ENCODE measurements around the gene PDAP1. TPM values are rescaled to one million over a fixed set of nuclear protein-coding genes. Genes with fewer than 3 reads are reported as not detected.

PDAP1 gene
- total and polyA plus RNA-seq, 2 experiments from 2014 or later: 91.3 to 95.5 TPM

DNA sequence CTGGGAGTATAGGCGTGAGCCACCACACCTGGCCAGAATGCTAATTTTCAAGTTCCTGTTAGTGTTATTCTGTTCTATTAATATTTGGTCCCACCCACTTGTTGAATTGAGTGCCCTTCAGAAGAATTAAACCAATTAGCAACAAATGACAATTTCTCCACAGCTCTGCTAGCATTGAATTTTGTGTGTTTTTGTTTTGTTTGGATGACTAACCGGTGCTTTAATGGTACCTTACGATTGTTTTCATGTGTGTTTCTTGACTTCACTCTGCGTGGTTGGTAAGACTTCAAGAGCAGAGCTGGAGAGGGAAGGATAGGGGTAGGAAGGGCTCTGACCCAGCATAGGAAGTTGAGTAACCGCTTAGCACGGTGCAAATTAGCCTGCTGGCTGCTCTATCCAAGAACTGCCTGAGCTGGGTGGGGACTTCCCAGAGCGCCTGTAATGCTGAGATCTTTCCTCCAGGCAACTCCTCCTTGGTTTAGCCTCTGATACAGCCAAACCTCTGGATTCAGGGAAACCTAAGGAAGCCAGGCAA lies 29.3 kb downstream of the PDAP1 start:
- peaks cover 47% of the 10 kb centered on the region for H3F3A ChIP-seq (ENCODE audit: insufficient read depth)
- peak; percentile 98 for DNase-seq
- no peak overlapping the region for H2AFZ ChIP-seq
- no peaks in the 10 kb centered on the region for H3K27me3 ChIP-seq (replicated peaks; ENCODE audit: insufficient read depth)
- no peaks in the 10 kb centered on the region for H3K9me2 ChIP-seq (ENCODE audit: insufficient read depth)
- H4K20me1 ChIP-seq (ENCODE audit: insufficient read depth): no peaks in the 10 kb centered on the region
- H3K4me1 ChIP-seq (ENCODE audit: insufficient read depth): peaks cover 34% of the 10 kb centered on the region
- no peaks in the 10 kb centered on the region for H3K9me3 ChIP-seq (ENCODE audit: low read depth)
- in situ Hi-C loops (cut with MboI): no loop called here
- TF ChIP-seq EZH2phosphoT487 (IDR thresholded peaks at IDR 0.05; ENCODE audit: insufficient read depth, low read depth) (no peak), EZH2 (IDR thresholded peaks at IDR 0.05; ENCODE audit: insufficient read depth, poor library complexity, severe bottlenecking) (no peak)
- H3K4me3 ChIP-seq: peak overlapping the region; percentile 55
- peak overlapping the region; percentile 96 for H3K27ac ChIP-seq
- H3K9ac ChIP-seq: peak overlapping the region; percentile 79
- H3K36me3 ChIP-seq (ENCODE audit: low read depth): peaks cover 7% of the 10 kb centered on the region; the same call in 1 of the 2 replicates
- peaks cover 78% of the 10 kb centered on the region for H3K79me2 ChIP-seq (ENCODE audit: insufficient read depth)
- WGBS, 2 experiments (ENCODE audit: low coverage in 1 of 2, low lambda C conversion rate in 2 of 2, missing lambda C conversion rate in 2 of 2): 0 to 3% methylated on average over 7 of the region's 7 CpGs
- H3K4me2 ChIP-seq (ENCODE audit: unreplicated experiment): peak overlapping the region; percentile 76

DNA sequence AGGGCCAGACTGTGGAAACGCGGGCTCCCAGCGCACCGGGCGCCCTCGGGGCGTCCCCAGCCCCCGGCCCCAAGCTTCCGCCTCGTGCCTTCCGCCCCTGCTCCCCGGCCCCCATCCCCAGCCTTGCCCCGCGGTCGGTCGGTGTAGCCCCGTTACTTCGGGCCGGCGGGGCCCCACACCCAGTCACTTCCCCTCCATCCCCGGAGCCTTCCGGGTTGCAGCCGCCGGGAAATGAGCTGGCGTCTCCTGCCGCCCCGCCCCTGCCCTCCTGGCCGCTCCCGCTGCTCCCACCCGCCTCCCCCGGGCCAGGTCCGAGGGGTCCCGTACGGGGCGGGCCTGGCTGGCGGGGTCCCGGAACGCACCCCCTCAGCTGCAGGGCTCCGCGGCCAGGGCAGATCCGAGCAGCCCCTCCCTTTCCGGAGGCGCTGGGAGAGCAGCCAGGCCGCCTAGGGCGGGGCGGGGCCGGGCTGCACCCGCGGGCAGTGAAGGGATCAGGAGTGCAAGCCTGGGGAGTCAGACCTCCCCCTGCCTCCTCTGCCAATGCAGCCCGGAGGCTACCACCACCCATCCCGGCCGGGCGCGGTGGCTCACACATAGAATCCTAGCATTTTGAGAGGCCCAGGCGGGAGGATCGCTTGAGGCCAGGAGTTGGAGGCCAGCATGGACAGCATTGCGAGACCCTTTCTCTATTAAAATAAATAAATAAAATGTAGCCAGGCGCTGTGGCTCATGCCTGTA lies 33.2 kb downstream of the PDAP1 start:
- H3K4me3 ChIP-seq: peak overlapping the region; percentile 88
- 0 out of 2 replicates have a peak overlapping the region, but pooled peaks have one; percentile 9 for H2AFZ ChIP-seq
- peaks cover 32% of the 10 kb centered on the region for H3K4me1 ChIP-seq (ENCODE audit: insufficient read depth)
- H3F3A ChIP-seq (ENCODE audit: insufficient read depth): peaks cover 54% of the 10 kb centered on the region
- TF ChIP-seq EZH2phosphoT487 (IDR thresholded peaks at IDR 0.05; ENCODE audit: insufficient read depth, low read depth): no peak
- no peak for TF ChIP-seq EZH2 (IDR thresholded peaks at IDR 0.05; ENCODE audit: insufficient read depth, poor library complexity, severe bottlenecking)
- H3K36me3 ChIP-seq (ENCODE audit: low read depth): peaks cover 7% of the 10 kb centered on the region; the same call in 1 of the 2 replicates
- H3K9me3 ChIP-seq (ENCODE audit: low read depth): no peaks in the 10 kb centered on the region
- peak overlapping the region; percentile 64 for H3K27ac ChIP-seq
- 3 to 4% methylated on average over 19 to 44 of the region's 58 CpGs for WGBS, 2 experiments (ENCODE audit: low coverage in 1 of 2, low lambda C conversion rate in 2 of 2, missing lambda C conversion rate in 2 of 2)
- H4K20me1 ChIP-seq (ENCODE audit: insufficient read depth): no peaks in the 10 kb centered on the region
- DNase-seq: peak; percentile 87
- H3K4me2 ChIP-seq (ENCODE audit: unreplicated experiment): peak overlapping the region; percentile 77
- peak overlapping the region; percentile 90 for H3K9ac ChIP-seq
- peaks cover 40% of the 10 kb centered on the region for H3K79me2 ChIP-seq (ENCODE audit: insufficient read depth)
- H3K27me3 ChIP-seq (replicated peaks; ENCODE audit: insufficient read depth): no peaks in the 10 kb centered on the region
- in situ Hi-C loops (cut with MboI): no loop called here
- no peaks in the 10 kb centered on the region for H3K9me2 ChIP-seq (ENCODE audit: insufficient read depth)

DNA sequence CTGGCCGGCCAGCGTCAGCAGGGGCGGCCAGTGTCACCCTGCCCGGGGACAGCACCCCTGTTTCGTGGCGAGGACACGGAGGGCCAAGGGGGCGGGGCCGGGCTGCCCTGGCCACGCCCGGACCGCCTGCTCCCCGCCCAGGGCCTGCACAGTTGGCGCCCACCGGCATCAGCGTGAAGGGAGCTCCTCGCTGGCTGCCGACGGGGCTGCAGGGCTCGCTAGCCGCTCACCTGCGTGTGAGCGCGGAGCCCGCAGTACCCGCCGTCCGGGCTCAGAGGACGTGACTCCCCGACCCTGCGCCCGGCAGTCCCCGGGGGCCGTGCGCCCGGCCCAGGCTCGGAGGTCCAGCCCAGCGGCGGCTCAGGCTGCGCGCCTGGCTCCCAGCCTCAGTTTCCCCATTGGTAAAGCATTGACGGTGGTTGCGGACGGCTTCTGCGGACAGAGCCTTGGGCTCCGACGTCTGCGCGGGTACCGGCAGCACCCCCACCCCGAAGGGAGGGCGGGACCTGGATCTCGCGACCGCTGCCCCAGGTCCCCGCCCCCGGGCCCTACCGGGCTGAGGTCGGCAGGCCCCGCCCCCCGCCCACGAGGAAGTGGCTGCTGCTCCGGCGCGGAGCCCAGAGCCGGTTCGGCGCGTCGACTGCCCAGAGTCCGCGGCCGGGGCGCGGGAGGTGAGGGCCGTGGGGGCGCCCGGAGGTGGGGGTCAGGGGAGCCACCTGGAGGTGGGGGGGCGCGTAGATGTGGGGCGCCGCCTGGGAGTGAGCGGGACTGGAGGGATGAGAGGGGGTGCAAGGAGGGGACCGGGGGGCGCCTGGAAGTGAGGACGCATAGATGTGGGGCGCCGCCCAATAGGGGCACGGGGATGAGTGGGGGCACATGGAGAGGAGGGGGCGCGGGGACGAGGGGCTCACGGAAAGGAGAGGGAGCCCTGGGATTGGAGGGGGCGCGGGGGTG lies 34.0 kb downstream of the PDAP1 start, which contains the start of gene ARPC1B:
Gene ARPC1B (plus strand): TSS at position 620 of the 954 bp plus-strand sequence. CDS start 10,985 bp downstream, outside the sequence.
- Histone ChIP-seq H3K27me3 (replicated peaks; ENCODE audit: insufficient read depth) (no peaks in the 10 kb centered on the region), H3K4me2 (ENCODE audit: unreplicated experiment) (peak within 1 kb of the TSS; percentile 77), H3K27ac (peak within 1 kb of the TSS; percentile 64), H3F3A (ENCODE audit: insufficient read depth) (peaks cover 48% of the 10 kb centered on the region), H3K4me3 (peak within 1 kb of the TSS; percentile 88), H3K9me2 (ENCODE audit: insufficient read depth) (no peaks in the 10 kb centered on the region), H3K9ac (peak within 1 kb of the TSS; percentile 90), H3K9me3 (ENCODE audit: low read depth) (no peaks in the 10 kb centered on the region), H4K20me1 (ENCODE audit: insufficient read depth) (no peaks in the 10 kb centered on the region), H3K4me1 (ENCODE audit: insufficient read depth) (peaks cover 23% of the 10 kb centered on the region), H3K36me3 (ENCODE audit: low read depth) (peaks cover 7% of the 10 kb centered on the region; the same call in 1 of the 2 replicates), H3K79me2 (ENCODE audit: insufficient read depth) (peaks cover 34% of the 10 kb centered on the region), H2AFZ (peak within 1 kb of the TSS; percentile 83)
- DNase-seq: peak; percentile 95
- 2% methylated on average over 58 to 94 of the region's 95 CpGs for WGBS, 2 experiments (ENCODE audit: low coverage in 1 of 2, low lambda C conversion rate in 2 of 2, missing lambda C conversion rate in 2 of 2)
- in situ Hi-C loops (cut with MboI): no loop called here
- TF ChIP-seq EZH2phosphoT487 (IDR thresholded peaks at IDR 0.05; ENCODE audit: insufficient read depth, low read depth): no peak
- no peak for TF ChIP-seq EZH2 (IDR thresholded peaks at IDR 0.05; ENCODE audit: insufficient read depth, poor library complexity, severe bottlenecking)

All from GM23248 (cell line).